ENCODE results near the gene MYO1F. TPM values are rescaled to one million over a fixed set of nuclear protein-coding genes. Genes with fewer than 3 reads are reported as not detected.

Gene MYO1F
- total RNA-seq, 1 experiment from 2014 or later, result not detected

DNA sequence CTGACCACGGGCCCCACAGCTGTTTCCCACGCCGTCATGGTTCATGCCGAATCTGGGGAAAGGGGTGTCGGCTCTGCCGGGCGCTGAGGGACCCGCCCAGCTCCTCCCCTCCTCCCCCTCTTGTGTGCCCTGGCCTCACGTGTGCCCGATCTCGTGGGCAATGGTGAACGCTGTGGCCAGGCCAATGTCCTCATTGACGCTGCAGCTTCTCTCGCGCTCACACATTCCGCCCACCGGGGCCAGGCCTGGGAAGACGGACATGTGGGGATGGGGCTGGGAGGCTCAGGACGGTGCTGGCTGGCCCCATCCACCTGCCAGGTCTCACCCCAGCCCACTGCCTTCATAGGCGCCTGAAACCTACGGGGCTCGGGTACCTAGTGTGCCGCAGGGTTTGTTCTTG lies 18.9 kb upstream of the MYO1F start:
- intact Hi-C loops (cut with micrococcal nuclease; ENCODE audit: unreplicated experiment), result no loop called here
- Mint-ChIP-seq H3K4me1 (ENCODE audit: low read depth, unreplicated experiment) (no peaks in the 10 kb centered on the region), H3K4me3 (ENCODE audit: low read depth, unreplicated experiment) (no peak overlapping the region), H3K27me3 (ENCODE audit: unreplicated experiment) (peaks cover 41% of the 10 kb centered on the region), H3K36me3 (ENCODE audit: insufficient read depth, unreplicated experiment) (no peaks in the 10 kb centered on the region), H3K9me3 (ENCODE audit: low read depth, unreplicated experiment) (peaks cover 3% of the 10 kb centered on the region), H3K27ac (ENCODE audit: unreplicated experiment) (no peak overlapping the region)
- BruUV-seq (replicated peaks), result no TSS peak
- CTCF ChIA-PET, result no interaction called here
- TF ChIP-seq, protein P1, sequence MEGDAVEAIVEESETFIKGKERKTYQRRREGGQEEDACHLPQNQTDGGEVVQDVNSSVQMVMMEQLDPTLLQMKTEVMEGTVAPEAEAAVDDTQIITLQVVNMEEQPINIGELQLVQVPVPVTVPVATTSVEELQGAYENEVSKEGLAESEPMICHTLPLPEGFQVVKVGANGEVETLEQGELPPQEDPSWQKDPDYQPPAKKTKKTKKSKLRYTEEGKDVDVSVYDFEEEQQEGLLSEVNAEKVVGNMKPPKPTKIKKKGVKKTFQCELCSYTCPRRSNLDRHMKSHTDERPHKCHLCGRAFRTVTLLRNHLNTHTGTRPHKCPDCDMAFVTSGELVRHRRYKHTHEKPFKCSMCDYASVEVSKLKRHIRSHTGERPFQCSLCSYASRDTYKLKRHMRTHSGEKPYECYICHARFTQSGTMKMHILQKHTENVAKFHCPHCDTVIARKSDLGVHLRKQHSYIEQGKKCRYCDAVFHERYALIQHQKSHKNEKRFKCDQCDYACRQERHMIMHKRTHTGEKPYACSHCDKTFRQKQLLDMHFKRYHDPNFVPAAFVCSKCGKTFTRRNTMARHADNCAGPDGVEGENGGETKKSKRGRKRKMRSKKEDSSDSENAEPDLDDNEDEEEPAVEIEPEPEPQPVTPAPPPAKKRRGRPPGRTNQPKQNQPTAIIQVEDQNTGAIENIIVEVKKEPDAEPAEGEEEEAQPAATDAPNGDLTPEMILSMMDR (IDR thresholded peaks at IDR 0.05; ENCODE audit: unreplicated experiment), result no peak
- DNase-seq, result no peak

DNA sequence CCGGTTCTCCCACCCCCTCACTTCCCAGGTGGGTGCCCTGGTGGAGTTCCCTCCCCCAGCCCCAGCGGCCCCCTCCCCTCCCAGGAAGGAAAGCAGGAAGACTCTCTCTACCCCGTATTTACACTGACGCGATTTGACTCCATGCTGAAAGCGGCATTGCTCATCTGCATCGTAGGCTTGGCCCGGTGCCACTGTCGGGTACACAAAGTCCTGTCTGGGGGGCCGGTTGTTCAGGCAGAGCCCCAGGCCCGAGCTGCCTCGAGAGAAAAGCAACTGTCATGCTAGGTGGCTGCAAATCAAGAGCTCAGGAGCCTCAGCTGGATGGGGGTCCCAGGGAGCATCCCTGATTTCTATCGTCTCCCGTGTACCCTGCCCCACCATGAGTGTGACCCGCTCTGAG lies 18.4 kb upstream of the MYO1F start:
- BruUV-seq (replicated peaks), result no TSS peak
- CTCF ChIA-PET, result no interaction called here
- peaks cover 41% of the 10 kb centered on the region for H3K27me3 Mint-ChIP-seq (ENCODE audit: unreplicated experiment)
- intact Hi-C loops (cut with micrococcal nuclease; ENCODE audit: unreplicated experiment), result no loop called here
- peaks cover 3% of the 10 kb centered on the region for H3K9me3 Mint-ChIP-seq (ENCODE audit: low read depth, unreplicated experiment)
- no peak overlapping the region for H3K27ac Mint-ChIP-seq (ENCODE audit: unreplicated experiment)
- H3K4me1 Mint-ChIP-seq (ENCODE audit: low read depth, unreplicated experiment), result no peaks in the 10 kb centered on the region
- no peaks in the 10 kb centered on the region for H3K36me3 Mint-ChIP-seq (ENCODE audit: insufficient read depth, unreplicated experiment)
- TF ChIP-seq, protein P1 (IDR thresholded peaks at IDR 0.05; ENCODE audit: unreplicated experiment), result no peak
- no peak for DNase-seq
- no peak overlapping the region for H3K4me3 Mint-ChIP-seq (ENCODE audit: low read depth, unreplicated experiment)

DNA sequence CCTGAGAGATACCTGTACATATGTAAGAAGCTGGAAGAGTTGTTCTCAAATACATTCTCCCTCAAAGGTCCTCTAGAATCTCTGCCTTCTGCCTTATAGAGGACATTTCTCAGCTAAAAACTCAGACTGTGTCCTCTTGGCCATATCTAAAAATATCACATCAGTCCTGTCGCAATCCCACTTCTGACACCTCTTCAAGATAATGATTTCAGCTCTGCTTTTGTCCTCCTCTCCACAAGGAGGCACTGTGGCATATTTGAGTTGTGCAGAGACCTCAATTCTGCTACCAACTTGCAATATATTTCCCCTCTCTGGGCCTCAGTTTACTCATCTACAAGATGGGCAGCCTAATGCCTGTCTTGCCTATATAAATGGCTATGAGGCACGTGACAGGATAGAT lies 16.7 kb upstream of the MYO1F start:
- DNase-seq, result no peak
- no peaks in the 10 kb centered on the region for H3K36me3 Mint-ChIP-seq (ENCODE audit: insufficient read depth, unreplicated experiment)
- peaks cover 41% of the 10 kb centered on the region for H3K27me3 Mint-ChIP-seq (ENCODE audit: unreplicated experiment)
- H3K9me3 Mint-ChIP-seq (ENCODE audit: low read depth, unreplicated experiment), result peaks cover 3% of the 10 kb centered on the region
- H3K4me3 Mint-ChIP-seq (ENCODE audit: low read depth, unreplicated experiment), result no peak overlapping the region
- CTCF ChIA-PET, result no interaction called here
- intact Hi-C loops (cut with micrococcal nuclease; ENCODE audit: unreplicated experiment), result no loop called here
- H3K4me1 Mint-ChIP-seq (ENCODE audit: low read depth, unreplicated experiment), result no peaks in the 10 kb centered on the region
- BruUV-seq (replicated peaks), result no TSS peak
- TF ChIP-seq, protein P1 (IDR thresholded peaks at IDR 0.05; ENCODE audit: unreplicated experiment), result no peak
- H3K27ac Mint-ChIP-seq (ENCODE audit: unreplicated experiment), result no peak overlapping the region

DNA sequence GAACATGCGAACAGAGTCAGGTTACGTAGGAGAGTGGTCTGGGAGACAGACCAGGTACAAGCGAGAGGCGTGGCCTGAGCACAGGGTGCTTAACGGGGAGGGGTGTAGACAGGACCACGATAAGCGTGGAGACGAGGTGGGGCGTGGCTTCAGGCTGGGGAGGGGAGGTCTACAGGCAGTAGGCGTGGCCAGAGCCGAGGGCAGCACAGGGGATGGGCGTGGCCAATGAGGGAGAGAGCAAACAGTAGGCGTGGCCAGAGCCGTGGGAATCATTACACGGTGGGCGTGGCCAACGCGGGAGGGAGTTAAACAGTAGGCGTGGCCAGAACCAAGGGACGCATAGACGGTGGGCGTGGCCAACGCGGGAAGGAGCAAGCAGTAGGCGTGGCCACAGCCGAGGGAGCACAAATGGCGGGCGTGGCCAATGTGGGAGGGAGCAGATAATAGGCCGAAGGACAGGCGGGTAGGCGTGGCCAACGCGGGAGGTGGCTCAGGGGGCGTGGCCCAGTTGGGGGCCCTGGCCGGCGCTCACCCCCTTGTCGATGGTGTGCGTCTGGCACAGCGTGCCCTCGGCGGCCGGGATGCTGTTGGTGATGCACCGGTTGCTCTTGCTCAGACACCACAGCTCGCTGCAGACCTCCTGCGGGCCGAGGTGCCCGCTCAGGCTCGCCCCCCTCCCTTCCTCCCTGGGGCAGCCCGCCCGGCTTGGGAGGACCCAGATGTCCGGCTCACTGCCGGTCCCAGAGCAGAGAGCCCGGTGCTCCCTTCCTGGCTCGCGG lies 15.2 kb upstream of the MYO1F start:
- no peak overlapping the region for H3K27ac Mint-ChIP-seq (ENCODE audit: unreplicated experiment)
- DNase-seq, result no peak
- TF ChIP-seq, protein P1 (IDR thresholded peaks at IDR 0.05; ENCODE audit: unreplicated experiment), result no peak
- intact Hi-C loops (cut with micrococcal nuclease; ENCODE audit: unreplicated experiment), result no loop called here
- no peaks in the 10 kb centered on the region for H3K36me3 Mint-ChIP-seq (ENCODE audit: insufficient read depth, unreplicated experiment)
- CTCF ChIA-PET, result no interaction called here
- H3K9me3 Mint-ChIP-seq (ENCODE audit: low read depth, unreplicated experiment), result peaks cover 3% of the 10 kb centered on the region
- no peak overlapping the region for H3K4me3 Mint-ChIP-seq (ENCODE audit: low read depth, unreplicated experiment)
- BruUV-seq (replicated peaks), result no TSS peak
- H3K27me3 Mint-ChIP-seq (ENCODE audit: unreplicated experiment), result peaks cover 51% of the 10 kb centered on the region
- no peaks in the 10 kb centered on the region for H3K4me1 Mint-ChIP-seq (ENCODE audit: low read depth, unreplicated experiment)

Data from Calu3 (cell line).